Measurements from ENCODE around the gene BLMH. TPM values are rescaled to one million over a fixed set of nuclear protein-coding genes. Genes with fewer than 3 reads are reported as not detected.

The BLMH gene
- total RNA-seq, 1 experiment from 2014 or later, result 33.7 TPM

- H3K9me3 Mint-ChIP-seq (ENCODE audit: low read depth, unreplicated experiment), result no peaks in the 10 kb centered on the region
- no peaks in the 10 kb centered on the region for H3K27me3 Mint-ChIP-seq (ENCODE audit: unreplicated experiment)
- peaks cover 14% of the 10 kb centered on the region for H3K36me3 Mint-ChIP-seq (ENCODE audit: insufficient read depth, unreplicated experiment)
- CTCF ChIA-PET, result interaction anchor here (0.6 to 1.8 kb wide), 2 partner anchors 14 to 45 kb away, joined by 3 to 9 read pairs; no protein-coding TSS in a partner anchor
- TF ChIP-seq CTCF (IDR thresholded peaks at IDR 0.05; ENCODE audit: unreplicated experiment), result no peak
- H3K4me1 Mint-ChIP-seq (ENCODE audit: low read depth, unreplicated experiment), result no peaks in the 10 kb centered on the region
- intact Hi-C loops (cut with micrococcal nuclease; ENCODE audit: unreplicated experiment), result no loop called here
- peak overlapping the region; percentile 77 for H3K4me3 Mint-ChIP-seq (ENCODE audit: low read depth, unreplicated experiment)
- no peak overlapping the region for H3K27ac Mint-ChIP-seq (ENCODE audit: unreplicated experiment)
- TSS peak; percentile 38 for BruUV-seq (replicated peaks)
- DNase-seq, result peak; percentile 52
Measured at GRCh38 chr17:30290696-30291542, 825 bp downstream of the BLMH start.

- Mint-ChIP-seq H3K9me3 (ENCODE audit: low read depth, unreplicated experiment) (no peaks in the 10 kb centered on the region), H3K4me3 (ENCODE audit: low read depth, unreplicated experiment) (no peak overlapping the region), H3K27me3 (ENCODE audit: unreplicated experiment) (no peaks in the 10 kb centered on the region), H3K36me3 (ENCODE audit: insufficient read depth, unreplicated experiment) (peaks cover 14% of the 10 kb centered on the region), H3K4me1 (ENCODE audit: low read depth, unreplicated experiment) (no peaks in the 10 kb centered on the region), H3K27ac (ENCODE audit: unreplicated experiment) (no peak overlapping the region)
- BruUV-seq (replicated peaks), result no TSS peak
- intact Hi-C loops (cut with micrococcal nuclease; ENCODE audit: unreplicated experiment), result no loop called here
- no peak for TF ChIP-seq CTCF (IDR thresholded peaks at IDR 0.05; ENCODE audit: unreplicated experiment)
- CTCF ChIA-PET, result no interaction called here
- no peak for DNase-seq
Measured at GRCh38 chr17:30290077-30290476, 1.7 kb downstream of the BLMH start.

GRCh38 chr17:30279156-30279555 lies 12.6 kb downstream of the BLMH start:
- Mint-ChIP-seq H3K4me1 (ENCODE audit: low read depth, unreplicated experiment) (no peaks in the 10 kb centered on the region), H3K4me3 (ENCODE audit: low read depth, unreplicated experiment) (no peak overlapping the region), H3K9me3 (ENCODE audit: low read depth, unreplicated experiment) (no peaks in the 10 kb centered on the region), H3K27me3 (ENCODE audit: unreplicated experiment) (no peaks in the 10 kb centered on the region), H3K36me3 (ENCODE audit: insufficient read depth, unreplicated experiment) (peaks cover under 1% of the 10 kb centered on the region), H3K27ac (ENCODE audit: unreplicated experiment) (no peak overlapping the region)
- intact Hi-C loops (cut with micrococcal nuclease; ENCODE audit: unreplicated experiment), result no loop called here
- DNase-seq, result no peak
- CTCF ChIA-PET, result no interaction called here
- no peak for TF ChIP-seq CTCF (IDR thresholded peaks at IDR 0.05; ENCODE audit: unreplicated experiment)
- no TSS peak for BruUV-seq (replicated peaks)

- Mint-ChIP-seq H3K27me3 (ENCODE audit: unreplicated experiment) (no peaks in the 10 kb centered on the region), H3K27ac (ENCODE audit: unreplicated experiment) (no peak overlapping the region), H3K4me3 (ENCODE audit: low read depth, unreplicated experiment) (no peak overlapping the region), H3K4me1 (ENCODE audit: low read depth, unreplicated experiment) (no peaks in the 10 kb centered on the region), H3K36me3 (ENCODE audit: insufficient read depth, unreplicated experiment) (peaks cover 12% of the 10 kb centered on the region), H3K9me3 (ENCODE audit: low read depth, unreplicated experiment) (no peaks in the 10 kb centered on the region)
- DNase-seq, result no peak
- CTCF ChIA-PET, result interaction anchor here (1.1 kb wide), 2 partner anchors 153 to 173 kb away, joined by 4 read pairs; no protein-coding TSS in a partner anchor
- BruUV-seq (replicated peaks), result no TSS peak
- no peak for TF ChIP-seq CTCF (IDR thresholded peaks at IDR 0.05; ENCODE audit: unreplicated experiment)
- intact Hi-C loops (cut with micrococcal nuclease; ENCODE audit: unreplicated experiment), result loop anchor here (1.0 kb wide), 1 partner anchor 174 kb away; no protein-coding TSS in a partner anchor
Measured at GRCh38 chr17:30278032-30278431, 13.7 kb downstream of the BLMH start.
